ENCODE measurements around the gene SLC22A7.

GRCh38 chr6:43282060-43282459, 16.0 kb upstream of the SLC22A7 start:
- TF ChIP-seq CTCF (IDR thresholded peaks at IDR 0.05) = no peak
- TF ChIP-seq POLR2AphosphoS5 (IDR thresholded peaks at IDR 0.05) = no peak
- TF ChIP-seq POLR2A (IDR thresholded peaks at IDR 0.05) = no peak
